ENCODE results near the gene GPR132.
A peak's percentile ranks its signal among the peaks of the same experiment; 100 is the strongest.

Gene GPR132

GRCh38 chr14:105089746-105090492 is 24.7 kb upstream of the GPR132 start:
- DNase-seq (ENCODE audit: extremely low read depth, insufficient read length), result no peak
- Histone ChIP-seq H3K36me3 (ENCODE audit: control insufficient read depth, insufficient read depth, low read length) (no peaks in the 10 kb centered on the region), H3K27me3 (replicated peaks; ENCODE audit: control insufficient read depth, insufficient read depth, low read length) (no peaks in the 10 kb centered on the region), H3K4me3 (replicated peaks; ENCODE audit: low read depth, low read length) (no peak overlapping the region)
- TF ChIP-seq CTCF (IDR thresholded peaks at IDR 0.05; ENCODE audit: insufficient read depth, low read length, poor library complexity, severe bottlenecking), result no peak

GRCh38 chr14:105088812-105089745 is 23.8 kb upstream of the GPR132 start:
- Histone ChIP-seq H3K36me3 (ENCODE audit: control insufficient read depth, insufficient read depth, low read length) (no peaks in the 10 kb centered on the region), H3K4me3 (replicated peaks; ENCODE audit: low read depth, low read length) (no peak overlapping the region), H3K27me3 (replicated peaks; ENCODE audit: control insufficient read depth, insufficient read depth, low read length) (no peaks in the 10 kb centered on the region)
- no peak for TF ChIP-seq CTCF (IDR thresholded peaks at IDR 0.05; ENCODE audit: insufficient read depth, low read length, poor library complexity, severe bottlenecking)
- DNase-seq (ENCODE audit: extremely low read depth, insufficient read length), result no peak

GRCh38 chr14:105087963-105088811 is 23.0 kb upstream of the GPR132 start:
- no peak for DNase-seq (ENCODE audit: extremely low read depth, insufficient read length)
- no peaks in the 10 kb centered on the region for H3K27me3 ChIP-seq (replicated peaks; ENCODE audit: control insufficient read depth, insufficient read depth, low read length)
- no peaks in the 10 kb centered on the region for H3K36me3 ChIP-seq (ENCODE audit: control insufficient read depth, insufficient read depth, low read length)
- TF ChIP-seq CTCF (IDR thresholded peaks at IDR 0.05; ENCODE audit: insufficient read depth, low read length, poor library complexity, severe bottlenecking), result no peak
- 0 out of 2 replicates have a peak overlapping the region, but pooled peaks have one; percentile 3 for H3K4me3 ChIP-seq (replicated peaks; ENCODE audit: low read depth, low read length)

GRCh38 chr14:105087308-105087962 is 22.2 kb upstream of the GPR132 start:
- Histone ChIP-seq H3K36me3 (ENCODE audit: control insufficient read depth, insufficient read depth, low read length) (no peaks in the 10 kb centered on the region), H3K4me3 (replicated peaks; ENCODE audit: low read depth, low read length) (peak overlapping the region; percentile 60), H3K27me3 (replicated peaks; ENCODE audit: control insufficient read depth, insufficient read depth, low read length) (no peaks in the 10 kb centered on the region)
- no peak for TF ChIP-seq CTCF (IDR thresholded peaks at IDR 0.05; ENCODE audit: insufficient read depth, low read length, poor library complexity, severe bottlenecking)
- no peak for DNase-seq (ENCODE audit: extremely low read depth, insufficient read length)

GRCh38 chr14:105086833-105087307 is 21.6 kb upstream of the GPR132 start:
- H3K4me3 ChIP-seq (replicated peaks; ENCODE audit: low read depth, low read length), result peak overlapping the region; percentile 60
- TF ChIP-seq CTCF (IDR thresholded peaks at IDR 0.05; ENCODE audit: insufficient read depth, low read length, poor library complexity, severe bottlenecking), result peak; percentile 60
- H3K27me3 ChIP-seq (replicated peaks; ENCODE audit: control insufficient read depth, insufficient read depth, low read length), result no peaks in the 10 kb centered on the region
- peak; percentile 90 for DNase-seq (ENCODE audit: extremely low read depth, insufficient read length)
- no peaks in the 10 kb centered on the region for H3K36me3 ChIP-seq (ENCODE audit: control insufficient read depth, insufficient read depth, low read length)
